Smooth muscle cell (in vitro differentiated cells): ENCODE results near the gene PGPEP1. TPM values are rescaled to one million over a fixed set of nuclear protein-coding genes. Genes with fewer than 3 reads are reported as not detected.

Experiments used
- DNase-seq: peaks from one replicate; lab custom pipeline; 2025; ENCODE audit not compliant: unreplicated experiment; lab: John Stamatoyannopoulos, UW
- H2AFZ ChIP-seq: fragments of 200-600 bp; sonication (generic); 2 replicates; pipeline ENCODE4 v1.6.0; 2016; ENCODE audit warnings: antibody characterized with exemption, low read depth, mild to moderate bottlenecking
- H3F3A ChIP-seq: fragments of 200-600 bp; sonication (generic); 2 replicates; pipeline ENCODE4 v1.6.0; 2017; ENCODE audit warnings: antibody characterized with exemption, low read depth
- H3K27ac ChIP-seq: fragments of 200-600 bp; sonication (generic); 2 replicates; pipeline ENCODE4 v1.5.1; 2016; ENCODE audit warnings: low read depth, mild to moderate bottlenecking
- H3K27me3 ChIP-seq: fragments of 200-600 bp; sonication (generic); 2 replicates; pipeline ENCODE4 v1.6.1; 2016; ENCODE audit warnings: low read depth, mild to moderate bottlenecking
- H3K36me3 ChIP-seq: fragments of 200-600 bp; sonication (generic); 2 replicates; pipeline ENCODE4 v1.5.1; 2016; ENCODE audit warnings: low read depth
- H3K4me1 ChIP-seq: fragments of 200-600 bp; sonication (generic); 2 replicates; pipeline ENCODE4 v1.5.1; 2016; ENCODE audit warnings: low read depth
- H3K4me2 ChIP-seq: fragments of 200-600 bp; sonication (generic); 2 replicates; pipeline ENCODE4 v1.6.0; 2016; ENCODE audit warnings: mild to moderate bottlenecking
- H3K4me3 ChIP-seq: fragments of 200-600 bp; sonication (generic); 2 replicates; pipeline ENCODE4 v1.5.1; 2016; ENCODE audit warnings: mild to moderate bottlenecking
- H3K79me2 ChIP-seq: fragments of 200-600 bp; sonication (generic); 2 replicates; pipeline ENCODE4 v1.6.0; 2016; ENCODE audit warnings: low read depth, mild to moderate bottlenecking
- H3K9ac ChIP-seq: fragments of 200-600 bp; sonication (generic); 2 replicates; pipeline ENCODE4 v1.6.0; 2016; ENCODE audit warnings: low read depth
- H3K9me3 ChIP-seq: fragments of 200-600 bp; sonication (generic); replicated peaks from 2 replicates; pipeline ENCODE4 v1.5.1; 2016; ENCODE audit warnings: low read depth
- H4K20me1 ChIP-seq: fragments of 200-600 bp; sonication (generic); 2 replicates; pipeline ENCODE4 v1.6.0; 2016; ENCODE audit warnings: low read depth
- WGBS: methylation state at CpG from one replicate; pipeline ENCODE4 v1.1.7; 2016; ENCODE audit warnings: low lambda C conversion rate; 5-methylcytosine and 5-hydroxymethylcytosine counted together
- polyA plus RNA-seq: library from polyadenylated mRNA; unstranded; fragments of >200 nt; fragmentation: Nextera tagmentation; extraction: Ambion mirVana; gene quantifications from 2 replicates; pipeline ENCODE4 v1.2.1, GENCODE V29; 2016
- total RNA-seq: library from RNA; depleted of rRNA; stranded (reverse); fragments of >200 nt; gene quantifications from 2 replicates; pipeline ENCODE4 v1.2.3, GENCODE V29; 2014
- TF ChIP-seq, protein P1 (sequence below): fragments of 200-600 bp; sonication (generic); IDR thresholded peaks from 2 replicates; pipeline ENCODE4 v1.5.1; 2017; ENCODE audit warnings: borderline replicate concordance, mild to moderate bottlenecking, antibody characterized with exemption; ENCODE audit not compliant: insufficient read depth, poor library complexity, severe bottlenecking

The PGPEP1 gene
- total and polyA plus RNA-seq, 2 experiments from 2014 or later = 4.5 to 11.7 TPM

DNA sequence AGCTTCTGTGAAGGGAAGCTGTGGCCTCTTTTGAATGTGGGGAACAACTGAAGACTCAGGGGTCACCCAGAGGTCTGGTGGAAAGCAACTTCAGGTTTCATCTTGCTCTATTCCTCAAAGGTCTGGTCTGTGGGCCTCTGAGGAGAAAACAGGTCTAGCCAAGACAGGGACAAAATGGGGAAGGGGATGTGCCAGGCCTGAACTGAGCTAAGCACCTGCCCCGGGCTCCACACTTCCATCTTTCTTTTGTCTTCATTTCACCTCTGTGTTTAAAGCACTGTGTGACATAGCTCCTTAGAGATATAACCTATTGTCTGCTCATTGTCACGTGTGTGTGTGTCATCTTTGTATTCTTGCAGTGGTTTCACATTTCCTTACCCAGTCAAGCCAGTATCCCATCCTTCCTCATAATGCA, 25.6 kb downstream of the PGPEP1 start:
- peaks cover 9% of the 10 kb centered on the region for H3F3A ChIP-seq
- peaks cover 12% of the 10 kb centered on the region for H3K4me1 ChIP-seq
- no peak for DNase-seq
- H2AFZ ChIP-seq = no peak overlapping the region
- H3K4me2 ChIP-seq = no peak overlapping the region
- no peaks in the 10 kb centered on the region for H3K27me3 ChIP-seq
- TF ChIP-seq, protein P1, sequence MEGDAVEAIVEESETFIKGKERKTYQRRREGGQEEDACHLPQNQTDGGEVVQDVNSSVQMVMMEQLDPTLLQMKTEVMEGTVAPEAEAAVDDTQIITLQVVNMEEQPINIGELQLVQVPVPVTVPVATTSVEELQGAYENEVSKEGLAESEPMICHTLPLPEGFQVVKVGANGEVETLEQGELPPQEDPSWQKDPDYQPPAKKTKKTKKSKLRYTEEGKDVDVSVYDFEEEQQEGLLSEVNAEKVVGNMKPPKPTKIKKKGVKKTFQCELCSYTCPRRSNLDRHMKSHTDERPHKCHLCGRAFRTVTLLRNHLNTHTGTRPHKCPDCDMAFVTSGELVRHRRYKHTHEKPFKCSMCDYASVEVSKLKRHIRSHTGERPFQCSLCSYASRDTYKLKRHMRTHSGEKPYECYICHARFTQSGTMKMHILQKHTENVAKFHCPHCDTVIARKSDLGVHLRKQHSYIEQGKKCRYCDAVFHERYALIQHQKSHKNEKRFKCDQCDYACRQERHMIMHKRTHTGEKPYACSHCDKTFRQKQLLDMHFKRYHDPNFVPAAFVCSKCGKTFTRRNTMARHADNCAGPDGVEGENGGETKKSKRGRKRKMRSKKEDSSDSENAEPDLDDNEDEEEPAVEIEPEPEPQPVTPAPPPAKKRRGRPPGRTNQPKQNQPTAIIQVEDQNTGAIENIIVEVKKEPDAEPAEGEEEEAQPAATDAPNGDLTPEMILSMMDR = no peak
- peak overlapping the region; percentile 83 for H3K9ac ChIP-seq
- H3K36me3 ChIP-seq = no peaks in the 10 kb centered on the region
- H3K79me2 ChIP-seq = no peaks in the 10 kb centered on the region
- WGBS = 79% methylated on average over 2 of the region's 2 CpGs
- no peak overlapping the region for H3K4me3 ChIP-seq
- no peaks in the 10 kb centered on the region for H4K20me1 ChIP-seq
- peak overlapping the region; percentile 94 for H3K27ac ChIP-seq
- no peaks in the 10 kb centered on the region for H3K9me3 ChIP-seq

DNA sequence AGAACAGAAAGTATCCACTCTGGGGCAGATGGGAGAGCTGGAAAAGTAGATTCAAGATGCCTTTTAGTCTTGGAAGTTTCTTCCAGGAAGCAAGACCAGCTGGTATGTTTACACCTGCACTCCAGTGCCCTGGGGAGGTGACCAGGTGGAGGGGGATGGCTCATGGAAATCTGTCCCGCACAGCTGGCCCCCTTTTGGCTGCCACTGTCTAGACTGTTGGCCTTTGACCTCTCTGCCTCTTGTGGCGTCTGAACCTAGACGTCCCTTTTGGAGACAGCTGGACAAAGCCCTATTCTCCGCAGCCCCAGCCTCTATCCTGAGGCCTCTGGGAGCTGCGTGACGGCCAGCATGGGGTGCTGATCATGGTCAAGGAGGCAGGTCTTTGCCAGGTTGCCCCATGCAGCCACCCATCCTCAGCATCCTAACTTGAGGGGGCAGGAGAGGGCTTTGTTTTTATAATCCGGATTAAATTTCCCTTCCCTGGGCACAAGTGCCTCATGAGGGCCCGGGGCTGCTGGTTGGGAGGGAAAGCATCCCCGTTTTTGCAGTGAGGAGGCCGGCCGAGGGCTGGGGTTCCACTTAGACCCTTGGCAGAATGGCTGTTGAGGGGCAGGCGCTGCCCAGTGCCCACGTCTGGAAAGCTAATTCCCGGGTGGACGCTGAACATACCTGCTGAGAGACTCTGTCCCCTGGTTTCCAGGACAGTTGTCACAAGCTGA, 28.3 kb downstream of the PGPEP1 start:
- Histone ChIP-seq H3K36me3 (no peaks in the 10 kb centered on the region), H3K27ac (no peak overlapping the region), H3K79me2 (no peaks in the 10 kb centered on the region), H3K4me2 (no peak overlapping the region), H4K20me1 (no peaks in the 10 kb centered on the region), H3K27me3 (no peaks in the 10 kb centered on the region), H3F3A (no peaks in the 10 kb centered on the region), H3K9me3 (no peaks in the 10 kb centered on the region), H2AFZ (no peak overlapping the region), H3K4me3 (no peak overlapping the region), H3K4me1 (peaks cover 12% of the 10 kb centered on the region), H3K9ac (no peak overlapping the region)
- TF ChIP-seq, protein P1 = no peak
- no peak for DNase-seq
- 86% methylated on average over 15 of the region's 15 CpGs for WGBS

DNA sequence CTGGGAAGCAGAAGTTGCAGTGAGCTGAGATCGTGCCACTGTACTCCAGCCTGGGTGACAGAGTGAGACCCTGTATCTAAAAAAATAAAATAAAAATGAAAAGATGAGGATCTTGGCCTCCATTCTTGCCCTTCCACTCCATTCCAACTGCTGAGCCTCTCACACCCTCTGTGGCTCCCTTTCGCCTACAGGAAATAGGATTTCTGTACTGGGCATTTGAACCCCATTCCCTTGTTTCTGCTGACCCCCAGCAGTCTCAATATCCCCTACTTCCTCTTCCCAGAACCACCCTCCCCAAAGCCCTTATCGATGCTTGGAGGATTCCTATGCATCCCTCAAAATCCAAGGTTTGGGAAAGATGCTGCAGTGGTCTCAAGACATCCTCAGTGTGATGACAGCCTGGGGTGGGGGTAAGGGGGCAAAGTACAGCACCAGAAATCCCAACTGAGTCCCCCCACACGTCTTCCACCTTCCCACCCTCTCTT, 33.1 kb downstream of the PGPEP1 start:
- no peaks in the 10 kb centered on the region for H3K36me3 ChIP-seq
- H4K20me1 ChIP-seq = no peaks in the 10 kb centered on the region
- no peaks in the 10 kb centered on the region for H3K79me2 ChIP-seq
- peak overlapping the region; percentile 83 for H3K27ac ChIP-seq
- H3K9me3 ChIP-seq = no peaks in the 10 kb centered on the region
- peaks cover 3% of the 10 kb centered on the region for H3F3A ChIP-seq
- H3K27me3 ChIP-seq = no peaks in the 10 kb centered on the region
- TF ChIP-seq, protein P1 = no peak
- H3K4me1 ChIP-seq = peaks cover 10% of the 10 kb centered on the region
- H3K9ac ChIP-seq = peak overlapping the region; percentile 68
- no peak overlapping the region for H3K4me3 ChIP-seq
- WGBS = 77% methylated on average over 4 of the region's 4 CpGs
- H2AFZ ChIP-seq = no peak overlapping the region
- DNase-seq = no peak
- H3K4me2 ChIP-seq = peak overlapping the region; percentile 22
